BLaER1 (cell line): ENCODE results near the gene ZDHHC19.

Experiments
- H3K27ac ChIP-seq: shearing (Covaris generic); formaldehyde crosslinking; 2 replicates; pipeline ENCODE4 v1.8.1; 2022
- H3K27me3 ChIP-seq: shearing (Covaris generic); formaldehyde crosslinking; 2 replicates; pipeline ENCODE4 v1.8.1; 2022
- H3K36me3 ChIP-seq: shearing (Covaris generic); formaldehyde crosslinking; 2 replicates; pipeline ENCODE4 v1.8.1; 2022
- H3K4me1 ChIP-seq: shearing (Covaris generic); formaldehyde crosslinking; 2 replicates; pipeline ENCODE4 v1.8.1; 2022
- H3K4me2 ChIP-seq: shearing (Covaris generic); formaldehyde crosslinking; 2 replicates; pipeline ENCODE4 v1.8.1; 2022
- H3K4me3 ChIP-seq: shearing (Covaris generic); formaldehyde crosslinking; 2 replicates; pipeline ENCODE4 v1.8.1; 2022
- H3K9ac ChIP-seq: shearing (Covaris generic); formaldehyde crosslinking; 2 replicates; pipeline ENCODE4 v1.8.1; 2022
- H3K9me3 ChIP-seq: shearing (Covaris generic); formaldehyde crosslinking; 2 replicates; pipeline ENCODE4 v1.8.1; 2022
- H4K20me1 ChIP-seq: shearing (Covaris generic); formaldehyde crosslinking; 2 replicates; pipeline ENCODE4 v1.8.1; 2022
- Cebpa-rat ChIP-seq: shearing (Covaris generic); IDR thresholded peaks from 2 replicates; pipeline ENCODE4 v1.8.1; 2022

ZDHHC19 gene

GRCh38 chr3:196225086-196225485 is 13.9 kb upstream of the ZDHHC19 start:
- H3K4me3 ChIP-seq = no peak overlapping the region
- H3K4me1 ChIP-seq = peaks cover 19% of the 10 kb centered on the region
- H3K36me3 ChIP-seq = no peaks in the 10 kb centered on the region
- H3K4me2 ChIP-seq = no peak overlapping the region
- no peak for TF ChIP-seq Cebpa-rat
- no peak overlapping the region for H3K27ac ChIP-seq
- H3K9ac ChIP-seq = no peak overlapping the region
- H3K9me3 ChIP-seq = no peaks in the 10 kb centered on the region
- no peaks in the 10 kb centered on the region for H3K27me3 ChIP-seq
- no peaks in the 10 kb centered on the region for H4K20me1 ChIP-seq

GRCh38 chr3:196222876-196223595 is 11.8 kb upstream of the ZDHHC19 start:
- peaks cover 39% of the 10 kb centered on the region for H3K4me1 ChIP-seq
- TF ChIP-seq Cebpa-rat = no peak
- H3K9ac ChIP-seq = no peak overlapping the region
- no peak overlapping the region for H3K4me3 ChIP-seq
- H3K9me3 ChIP-seq = no peaks in the 10 kb centered on the region
- H3K4me2 ChIP-seq = no peak overlapping the region
- no peaks in the 10 kb centered on the region for H4K20me1 ChIP-seq
- H3K27ac ChIP-seq = no peak overlapping the region
- H3K27me3 ChIP-seq = no peaks in the 10 kb centered on the region
- no peaks in the 10 kb centered on the region for H3K36me3 ChIP-seq

- TF ChIP-seq Cebpa-rat = peak; percentile 78
- Histone ChIP-seq H3K4me1 (peaks cover 59% of the 10 kb centered on the region), H4K20me1 (no peaks in the 10 kb centered on the region), H3K9ac (peak overlapping the region; percentile 45; the same call in 1 of the 2 replicates), H3K4me3 (no peak overlapping the region), H3K4me2 (peak overlapping the region; percentile 73), H3K36me3 (no peaks in the 10 kb centered on the region), H3K27me3 (no peaks in the 10 kb centered on the region), H3K9me3 (no peaks in the 10 kb centered on the region), H3K27ac (peak overlapping the region; percentile 86)
These were observed 9.8 kb upstream of the ZDHHC19 start for GRCh38 chr3:196220991-196221390.

GRCh38 chr3:196220587-196220986 is 9.4 kb upstream of the ZDHHC19 start:
- no peaks in the 10 kb centered on the region for H3K9me3 ChIP-seq
- H3K9ac ChIP-seq = peak overlapping the region; percentile 45; the same call in 1 of the 2 replicates
- H3K27ac ChIP-seq = peak overlapping the region; percentile 86
- no peaks in the 10 kb centered on the region for H3K36me3 ChIP-seq
- no peak for TF ChIP-seq Cebpa-rat
- H3K27me3 ChIP-seq = no peaks in the 10 kb centered on the region
- peak overlapping the region; percentile 73 for H3K4me2 ChIP-seq
- no peaks in the 10 kb centered on the region for H4K20me1 ChIP-seq
- no peak overlapping the region for H3K4me3 ChIP-seq
- peaks cover 63% of the 10 kb centered on the region for H3K4me1 ChIP-seq

GRCh38 chr3:196219970-196220311 is 8.7 kb upstream of the ZDHHC19 start:
- H3K9ac ChIP-seq = peak overlapping the region; percentile 63; the same call in 1 of the 2 replicates
- H3K27ac ChIP-seq = peak overlapping the region; percentile 86
- H4K20me1 ChIP-seq = no peaks in the 10 kb centered on the region
- peaks cover 68% of the 10 kb centered on the region for H3K4me1 ChIP-seq
- H3K4me2 ChIP-seq = peak overlapping the region; percentile 73
- no peak for TF ChIP-seq Cebpa-rat
- H3K4me3 ChIP-seq = no peak overlapping the region
- no peaks in the 10 kb centered on the region for H3K9me3 ChIP-seq
- H3K36me3 ChIP-seq = no peaks in the 10 kb centered on the region
- H3K27me3 ChIP-seq = no peaks in the 10 kb centered on the region

- Histone ChIP-seq H3K9ac (peak overlapping the region; percentile 63), H3K4me3 (peak overlapping the region; percentile 48), H3K27ac (peak overlapping the region; percentile 86), H3K4me2 (peak overlapping the region; percentile 73), H3K9me3 (no peaks in the 10 kb centered on the region), H3K4me1 (peaks cover 71% of the 10 kb centered on the region), H3K36me3 (no peaks in the 10 kb centered on the region), H3K27me3 (no peaks in the 10 kb centered on the region), H4K20me1 (no peaks in the 10 kb centered on the region)
- no peak; the same call in 1 of the 2 replicates for TF ChIP-seq Cebpa-rat
These were observed 8.2 kb upstream of the ZDHHC19 start for GRCh38 chr3:196219194-196219969.

- Histone ChIP-seq H3K27me3 (no peaks in the 10 kb centered on the region), H3K4me2 (peak overlapping the region; percentile 73), H3K27ac (peak overlapping the region; percentile 86), H3K9me3 (no peaks in the 10 kb centered on the region), H3K36me3 (no peaks in the 10 kb centered on the region), H4K20me1 (no peaks in the 10 kb centered on the region), H3K4me3 (peak overlapping the region; percentile 48), H3K9ac (peak overlapping the region; percentile 31; the same call in 1 of the 2 replicates), H3K4me1 (peaks cover 68% of the 10 kb centered on the region)
- TF ChIP-seq Cebpa-rat = no peak
These were observed 7.0 kb upstream of the ZDHHC19 start for GRCh38 chr3:196218155-196218712.

GRCh38 chr3:196217307-196218154 is 6.3 kb upstream of the ZDHHC19 start:
- Histone ChIP-seq H3K27ac (peak overlapping the region; percentile 86), H4K20me1 (no peaks in the 10 kb centered on the region), H3K9me3 (no peaks in the 10 kb centered on the region), H3K27me3 (no peaks in the 10 kb centered on the region), H3K4me1 (peaks cover 65% of the 10 kb centered on the region), H3K9ac (peak overlapping the region; percentile 31; the same call in 1 of the 2 replicates), H3K4me3 (no peak overlapping the region; the same call in 1 of the 2 replicates), H3K36me3 (no peaks in the 10 kb centered on the region), H3K4me2 (peak overlapping the region; percentile 73)
- TF ChIP-seq Cebpa-rat = no peak

GRCh38 chr3:196216681-196217211 is 5.5 kb upstream of the ZDHHC19 start:
- no peak for TF ChIP-seq Cebpa-rat
- peak overlapping the region; percentile 34; the same call in 1 of the 2 replicates for H3K9ac ChIP-seq
- no peaks in the 10 kb centered on the region for H3K9me3 ChIP-seq
- H3K36me3 ChIP-seq = no peaks in the 10 kb centered on the region
- no peaks in the 10 kb centered on the region for H3K27me3 ChIP-seq
- H3K27ac ChIP-seq = peak overlapping the region; percentile 86
- peak overlapping the region; percentile 73 for H3K4me2 ChIP-seq
- H4K20me1 ChIP-seq = no peaks in the 10 kb centered on the region
- no peak overlapping the region for H3K4me3 ChIP-seq
- peaks cover 65% of the 10 kb centered on the region for H3K4me1 ChIP-seq
